Body of pancreas (tissue), 4 donors: ENCODE data around the gene MST1R. TPM values are rescaled to one million over a fixed set of nuclear protein-coding genes. Genes with fewer than 3 reads are reported as not detected.

Source experiments
- ATAC-seq: fragments of 150-250 bp; one replicate; pipeline ENCODE4 v1.9.1; 2016
- DNase-seq, 4 donors: peaks; one replicate each; pipeline ENCODE4 v3.0.0-alpha.2; 2019
- H3K27ac ChIP-seq, 4 donors: fragments of 200-600 bp; sonication (generic); 1 replicate in 3 of 4; 2 replicates in 1 of 4; pipeline versions ENCODE4 v1.5.1 to v1.6.1; 2016 to 2019; ENCODE audit warnings: mild to moderate bottlenecking in 1 of 4, mixed read lengths in 1 of 4, moderate library complexity in 1 of 4
- H3K27me3 ChIP-seq, 2 donors: fragments of 200-600 bp; sonication (generic); one replicate each; pipeline ENCODE4 v1.6.0; 2016; ENCODE audit warnings: mild to moderate bottlenecking in 1 of 2
- H3K36me3 ChIP-seq, 2 donors: fragments of 200-600 bp; sonication (generic); replicated peaks in 1 of 2; 2 replicates each; pipeline ENCODE4 v1.5.1; 2016; ENCODE audit warnings: low read depth in 2 of 2; ENCODE audit not compliant: insufficient read depth in 1 of 2
- H3K4me1 ChIP-seq: fragments of 200-600 bp; sonication (generic); one replicate; pipeline ENCODE4 v1.6.0; 2016
- H3K4me3 ChIP-seq, 2 donors: fragments of 200-600 bp; sonication (generic); 1 replicate in 1 of 2; 2 replicates in 1 of 2; pipeline ENCODE4 v1.5.1; 2016 to 2019
- H3K9me3 ChIP-seq, 3 donors: fragments of 200-600 bp; sonication (generic); 1 replicate in 2 of 3; 2 replicates in 1 of 3; pipeline ENCODE4 v1.5.1; 2016
- POLR2A ChIP-seq, 3 donors: fragments of 450-650 bp; IDR thresholded peaks; one replicate each; pipeline ENCODE4 v1.6.1; 2016; ENCODE audit warnings: antibody characterized with exemption in 3 of 3, mild to moderate bottlenecking in 2 of 3
- WGBS, 2 donors: methylation state at CpG; one replicate each; pipeline ENCODE4 v1.1.5; 2017; 5-methylcytosine and 5-hydroxymethylcytosine counted together
- intact Hi-C: fragments of 100-400 bp; cut with DNase I; formaldehyde crosslinking; loops from one replicate; pipeline ENCODE4 v1.15.1; 2023
- total RNA-seq, 2 donors: library from RNA; depleted of rRNA; stranded (reverse); fragments of >200 nt; gene quantifications; one replicate each; pipeline ENCODE4 v1.1.0, GENCODE V29; 2016
- TF ChIP-seq, protein P1 (sequence below), 7 experiments: fragments of 450-650 bp in 4 of 7; fragments of 200-600 bp in 3 of 7; sonication (generic) in 3 of 7; IDR thresholded peaks; one replicate each; pipeline ENCODE4 v1.5.1; 2016 to 2019; ENCODE audit warnings: antibody characterized with exemption in 7 of 7

Gene MST1R
- total RNA-seq, 2 donors from 2014 or later, result 10.4 to 12.2 TPM

GRCh38 chr3:49873623-49874022 is 30.1 kb downstream of the MST1R start:
- TF ChIP-seq, protein P1, sequence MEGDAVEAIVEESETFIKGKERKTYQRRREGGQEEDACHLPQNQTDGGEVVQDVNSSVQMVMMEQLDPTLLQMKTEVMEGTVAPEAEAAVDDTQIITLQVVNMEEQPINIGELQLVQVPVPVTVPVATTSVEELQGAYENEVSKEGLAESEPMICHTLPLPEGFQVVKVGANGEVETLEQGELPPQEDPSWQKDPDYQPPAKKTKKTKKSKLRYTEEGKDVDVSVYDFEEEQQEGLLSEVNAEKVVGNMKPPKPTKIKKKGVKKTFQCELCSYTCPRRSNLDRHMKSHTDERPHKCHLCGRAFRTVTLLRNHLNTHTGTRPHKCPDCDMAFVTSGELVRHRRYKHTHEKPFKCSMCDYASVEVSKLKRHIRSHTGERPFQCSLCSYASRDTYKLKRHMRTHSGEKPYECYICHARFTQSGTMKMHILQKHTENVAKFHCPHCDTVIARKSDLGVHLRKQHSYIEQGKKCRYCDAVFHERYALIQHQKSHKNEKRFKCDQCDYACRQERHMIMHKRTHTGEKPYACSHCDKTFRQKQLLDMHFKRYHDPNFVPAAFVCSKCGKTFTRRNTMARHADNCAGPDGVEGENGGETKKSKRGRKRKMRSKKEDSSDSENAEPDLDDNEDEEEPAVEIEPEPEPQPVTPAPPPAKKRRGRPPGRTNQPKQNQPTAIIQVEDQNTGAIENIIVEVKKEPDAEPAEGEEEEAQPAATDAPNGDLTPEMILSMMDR (IDR thresholded peaks at IDR 0.05), result no peak
- no peak for TF ChIP-seq POLR2A (IDR thresholded peaks at IDR 0.05)
- no peak for ATAC-seq
- Histone ChIP-seq H3K36me3 (no peaks in the 10 kb centered on the region), H3K4me3 (no peak overlapping the region), H3K4me1 (peaks cover 13% of the 10 kb centered on the region), H3K27ac (no peak overlapping the region), H3K27me3 (peaks cover 0 to 13% of the 10 kb centered on the region in 2 donors), H3K9me3 (no peaks in the 10 kb centered on the region)
- no peak for DNase-seq
- intact Hi-C loops, result no loop called here
- 63% methylated on average over 8 of the region's 8 CpGs; no CpG with 5 or more reads in 1 of the 2 donors for WGBS, 2 donors

GRCh38 chr3:49872801-49873281 is 30.8 kb downstream of the MST1R start:
- 59 to 71% methylated on average over 3 to 4 of the region's 4 CpGs for WGBS, 2 donors
- DNase-seq, result no peak
- intact Hi-C loops, result no loop called here
- H3K4me1 ChIP-seq, result peaks cover 13% of the 10 kb centered on the region
- H3K9me3 ChIP-seq, result no peaks in the 10 kb centered on the region
- TF ChIP-seq, protein P1 (IDR thresholded peaks at IDR 0.05), result no peak
- TF ChIP-seq POLR2A (IDR thresholded peaks at IDR 0.05), result no peak
- no peak for ATAC-seq
- H3K4me3 ChIP-seq, result no peak overlapping the region
- H3K27me3 ChIP-seq, result peaks cover 0 to 19% of the 10 kb centered on the region in 2 donors
- no peaks in the 10 kb centered on the region for H3K36me3 ChIP-seq
- H3K27ac ChIP-seq, result no peak overlapping the region

DNA sequence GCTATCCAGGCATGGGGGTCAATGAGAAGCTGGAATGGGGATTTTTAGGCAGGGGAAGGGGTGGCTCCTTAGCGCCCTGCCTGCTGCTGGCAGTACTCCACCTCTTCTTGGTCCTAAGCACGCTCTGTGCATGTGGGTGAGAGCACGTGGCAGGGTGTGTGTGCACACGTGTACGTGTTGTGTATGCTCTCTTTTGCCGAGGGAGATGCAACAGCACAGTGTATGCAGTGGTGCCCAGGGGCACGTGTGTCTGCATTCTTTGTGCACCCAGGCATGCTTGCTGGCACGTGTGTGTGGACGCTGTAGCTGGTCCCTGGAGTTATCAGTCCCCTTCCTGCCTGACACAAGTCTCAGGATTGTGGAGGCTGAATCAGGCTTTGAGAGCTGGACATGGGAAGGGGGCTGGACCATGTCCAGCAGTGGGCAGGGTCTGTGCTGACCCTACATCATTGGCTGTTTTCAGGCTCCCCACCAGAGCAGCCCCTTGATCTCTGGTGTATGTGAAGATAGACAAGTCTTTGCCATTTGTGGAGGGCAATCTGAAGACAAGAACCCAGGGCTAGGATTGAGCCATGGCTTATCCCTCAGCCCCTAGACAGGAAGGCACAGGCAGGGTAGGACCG is 32.0 kb downstream of the MST1R start:
- Histone ChIP-seq H3K27ac (no peak overlapping the region), H3K9me3 (no peaks in the 10 kb centered on the region), H3K4me3 (no peak overlapping the region), H3K27me3 (peaks cover 0 to 19% of the 10 kb centered on the region in 2 donors), H3K4me1 (peaks cover 13% of the 10 kb centered on the region), H3K36me3 (no peaks in the 10 kb centered on the region)
- no peak for DNase-seq
- no peak for ATAC-seq
- WGBS, 2 donors, result 71 to 89% methylated on average over 2 to 10 of the region's 10 CpGs
- intact Hi-C loops, result no loop called here
- TF ChIP-seq POLR2A (IDR thresholded peaks at IDR 0.05), result no peak
- TF ChIP-seq, protein P1 (IDR thresholded peaks at IDR 0.05), result no peak

DNA sequence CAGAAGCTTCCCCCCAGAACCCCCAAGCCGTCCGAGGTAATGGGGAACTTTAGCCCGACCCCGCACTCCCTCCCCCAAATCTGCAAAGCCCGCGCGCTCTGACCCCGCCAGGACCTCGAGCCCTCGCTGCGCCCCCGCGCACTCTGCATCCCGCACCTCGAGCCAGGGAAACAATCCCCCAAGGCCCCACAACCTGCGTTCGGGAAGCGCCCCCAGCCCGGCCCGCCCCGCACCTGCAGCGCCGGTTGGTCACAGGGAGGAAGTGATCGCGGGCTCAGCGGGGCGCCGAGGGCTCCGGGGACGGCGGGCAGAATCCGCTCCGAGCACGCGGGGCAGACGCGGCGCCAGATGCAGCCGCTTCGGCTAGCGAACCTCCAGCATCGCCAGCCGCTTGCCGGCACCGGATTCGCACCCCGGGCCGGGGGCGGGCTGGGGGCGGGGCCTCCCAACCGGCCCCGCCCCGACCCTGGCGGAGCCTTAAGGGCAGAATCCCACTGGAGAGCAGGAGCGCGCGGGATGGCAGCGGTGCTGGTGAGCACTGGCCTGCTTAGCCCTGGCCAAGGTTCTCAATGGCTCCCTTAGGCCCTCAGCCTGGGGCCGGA is 34.0 kb downstream of the MST1R start, which contains the start of gene CAMKV:
Gene CAMKV (minus strand): TSS at position 382 of the 602 bp plus-strand sequence. CDS start 7,518 bp downstream, outside the sequence.
- 1 to 14% methylated on average over 1 to 53 of the region's 59 CpGs for WGBS, 2 donors
- Histone ChIP-seq H3K27me3 (peaks cover 0 to 19% of the 10 kb centered on the region in 2 donors), H3K36me3 (no peaks in the 10 kb centered on the region), H3K9me3 (no peaks in the 10 kb centered on the region), H3K27ac (no peak within 1 kb of the TSS), H3K4me1 (peaks cover 13% of the 10 kb centered on the region), H3K4me3 (peak within 1 kb of the TSS in 1 of 2 donors; percentile 25)
- DNase-seq (peak in 3 of 4 donors; percentile 16 to 25 (median 21)), ATAC-seq (peak; percentile 41)
- no peak for TF ChIP-seq POLR2A (IDR thresholded peaks at IDR 0.05)
- TF ChIP-seq, protein P1 (IDR thresholded peaks at IDR 0.05), result no peak
- intact Hi-C loops, result no loop called here
